Bone marrow (tissue), 2 donors: ENCODE results near the gene POLE4.

Experiments used
- DNase-seq, 2 donors: peaks; one replicate each; lab custom pipeline; 2025; lab: John Stamatoyannopoulos, UW

The POLE4 gene

GRCh38 chr2:74941284-74941683, 17.2 kb upstream of the POLE4 start:
- DNase-seq, result no peak

GRCh38 chr2:74942263-74942662, 16.2 kb upstream of the POLE4 start:
- DNase-seq, result no peak

- DNase-seq, result no peak
Observed at GRCh38 chr2:74944987-74945787, 13.3 kb upstream of the POLE4 start.

GRCh38 chr2:74945788-74946331, 12.6 kb upstream of the POLE4 start:
- DNase-seq, result no peak

GRCh38 chr2:74947703-74948102, 10.7 kb upstream of the POLE4 start:
- DNase-seq, result no peak

- no peak for DNase-seq
Observed at GRCh38 chr2:74948779-74949178, 9.7 kb upstream of the POLE4 start.

GRCh38 chr2:74951211-74951754, 7.2 kb upstream of the POLE4 start:
- DNase-seq, result no peak

- no peak for DNase-seq
Observed at GRCh38 chr2:74952575-74952974, 5.9 kb upstream of the POLE4 start.

GRCh38 chr2:74953796-74954499, 4.5 kb upstream of the POLE4 start:
- no peak for DNase-seq

- no peak for DNase-seq
Observed at GRCh38 chr2:74954500-74954874, 4.0 kb upstream of the POLE4 start.

GRCh38 chr2:74957886-74958273, 563 bp upstream of the POLE4 start:
- no peak for DNase-seq

GRCh38 chr2:74959106-74959751, 786 bp downstream of the POLE4 start:
- no peak for DNase-seq

- no peak for DNase-seq
Observed at GRCh38 chr2:74966887-74967286, 8.4 kb downstream of the POLE4 start.

GRCh38 chr2:74975016-74975415, 16.6 kb downstream of the POLE4 start:
- no peak for DNase-seq

- no peak for DNase-seq
Observed at GRCh38 chr2:74979844-74980243, 21.4 kb downstream of the POLE4 start.

GRCh38 chr2:74982577-74982976, 24.1 kb downstream of the POLE4 start:
- DNase-seq, result no peak

- no peak for DNase-seq
Observed at GRCh38 chr2:74983631-74984392, 25.4 kb downstream of the POLE4 start.

GRCh38 chr2:74984947-74985637, 26.6 kb downstream of the POLE4 start:
- no peak for DNase-seq

- no peak for DNase-seq
Observed at GRCh38 chr2:74985978-74986609, 27.7 kb downstream of the POLE4 start.

GRCh38 chr2:74991977-74992376, 33.5 kb downstream of the POLE4 start:
- DNase-seq, result no peak

- no peak for DNase-seq
Observed at GRCh38 chr2:74999468-74999867, 41.0 kb downstream of the POLE4 start.
